Measurements from ENCODE around the gene RCC1. TPM values are rescaled to one million over a fixed set of nuclear protein-coding genes. Genes with fewer than 3 reads are reported as not detected.
"Not testable (repeated sequence)": the region's sequence is repeated elsewhere in the genome, so short reads cannot be mapped to it uniquely, and the experiment has no call there.

Gene RCC1
- total RNA-seq, 1 donor from 2014 or later = 31.9 TPM

DNA sequence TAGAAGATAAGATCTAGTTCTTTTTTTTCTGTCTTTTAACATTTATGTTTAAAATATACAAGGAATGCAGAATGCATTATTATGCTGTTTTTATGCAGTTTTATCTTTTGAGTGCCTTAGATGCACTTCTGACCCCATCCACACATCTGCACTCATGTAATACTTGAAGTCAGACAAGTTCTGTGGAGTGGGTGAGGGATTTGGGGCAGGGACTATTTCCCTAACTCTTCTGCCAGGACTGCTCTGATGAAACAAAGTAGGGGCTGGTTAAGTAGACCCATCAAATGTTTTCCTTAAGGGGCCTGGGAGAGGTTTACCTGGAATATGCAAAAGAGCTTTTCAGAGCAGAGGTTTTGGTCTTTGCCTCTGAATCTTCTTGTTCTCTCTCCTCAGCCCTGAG is 58.5 kb downstream of the RCC1 start:
- H3K27ac Mint-ChIP-seq = no peak overlapping the region
- no peaks in the 10 kb centered on the region for H3K27me3 Mint-ChIP-seq (ENCODE audit: low read depth)
- no peak overlapping the region for H3K4me3 Mint-ChIP-seq
- TF ChIP-seq, protein P1, sequence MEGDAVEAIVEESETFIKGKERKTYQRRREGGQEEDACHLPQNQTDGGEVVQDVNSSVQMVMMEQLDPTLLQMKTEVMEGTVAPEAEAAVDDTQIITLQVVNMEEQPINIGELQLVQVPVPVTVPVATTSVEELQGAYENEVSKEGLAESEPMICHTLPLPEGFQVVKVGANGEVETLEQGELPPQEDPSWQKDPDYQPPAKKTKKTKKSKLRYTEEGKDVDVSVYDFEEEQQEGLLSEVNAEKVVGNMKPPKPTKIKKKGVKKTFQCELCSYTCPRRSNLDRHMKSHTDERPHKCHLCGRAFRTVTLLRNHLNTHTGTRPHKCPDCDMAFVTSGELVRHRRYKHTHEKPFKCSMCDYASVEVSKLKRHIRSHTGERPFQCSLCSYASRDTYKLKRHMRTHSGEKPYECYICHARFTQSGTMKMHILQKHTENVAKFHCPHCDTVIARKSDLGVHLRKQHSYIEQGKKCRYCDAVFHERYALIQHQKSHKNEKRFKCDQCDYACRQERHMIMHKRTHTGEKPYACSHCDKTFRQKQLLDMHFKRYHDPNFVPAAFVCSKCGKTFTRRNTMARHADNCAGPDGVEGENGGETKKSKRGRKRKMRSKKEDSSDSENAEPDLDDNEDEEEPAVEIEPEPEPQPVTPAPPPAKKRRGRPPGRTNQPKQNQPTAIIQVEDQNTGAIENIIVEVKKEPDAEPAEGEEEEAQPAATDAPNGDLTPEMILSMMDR (IDR thresholded peaks at IDR 0.05; ENCODE audit: unreplicated experiment) = no peak
- H3K4me1 Mint-ChIP-seq = no peaks in the 10 kb centered on the region
- H3K36me3 Mint-ChIP-seq = peaks cover 40% of the 10 kb centered on the region
- DNase-seq (ENCODE audit: low spot score in 2 of 2, unreplicated experiment in 2 of 2) = no peak
- H3K9me3 Mint-ChIP-seq = no peaks in the 10 kb centered on the region

DNA sequence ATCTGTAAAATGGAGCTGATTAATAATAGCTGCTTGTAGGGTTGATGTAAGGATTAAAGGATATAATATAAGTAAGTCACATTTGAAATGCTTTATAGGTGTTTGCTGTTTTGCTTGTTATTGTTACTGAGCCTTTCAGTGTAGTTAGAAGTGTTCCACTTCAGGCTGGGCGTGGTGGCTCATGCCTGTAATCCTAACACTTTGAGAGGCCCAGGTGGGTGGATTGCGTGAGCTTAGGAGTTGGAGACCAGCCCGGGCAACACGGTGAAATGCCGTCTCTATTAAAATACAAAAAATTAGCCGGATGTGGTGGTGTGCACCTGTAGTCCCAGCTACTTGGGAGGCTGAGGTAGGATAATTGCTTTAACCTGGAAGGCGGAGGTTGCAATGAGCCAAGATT is 59.2 kb downstream of the RCC1 start:
- DNase-seq (ENCODE audit: low spot score in 2 of 2, unreplicated experiment in 2 of 2) = no peak
- Mint-ChIP-seq H3K36me3 (peaks cover 40% of the 10 kb centered on the region), H3K27me3 (ENCODE audit: low read depth) (no peaks in the 10 kb centered on the region), H3K27ac (no peak overlapping the region), H3K4me1 (no peaks in the 10 kb centered on the region), H3K9me3 (no peaks in the 10 kb centered on the region), H3K4me3 (no peak overlapping the region)
- TF ChIP-seq, protein P1 (IDR thresholded peaks at IDR 0.05; ENCODE audit: unreplicated experiment) = no peak

DNA sequence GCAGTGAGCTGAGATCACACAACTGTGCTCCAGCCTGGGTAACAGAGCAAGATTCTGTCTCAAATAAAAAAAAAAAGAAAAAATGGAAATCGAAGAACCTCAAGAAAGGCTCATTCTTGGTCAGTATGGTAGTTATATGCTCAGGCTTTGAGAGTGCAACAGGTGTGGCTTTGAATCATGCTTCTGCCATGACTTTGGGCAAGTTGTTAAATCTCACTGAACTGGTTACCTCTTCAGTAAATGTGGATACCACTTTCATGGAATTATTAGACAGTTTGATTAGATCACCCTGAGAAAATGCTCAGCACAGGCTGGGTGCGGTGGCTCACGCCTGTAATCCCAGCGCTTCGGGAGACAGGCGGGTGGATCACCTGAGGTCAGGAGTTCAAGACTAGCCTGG is 59.9 kb downstream of the RCC1 start:
- TF ChIP-seq, protein P1 (IDR thresholded peaks at IDR 0.05; ENCODE audit: unreplicated experiment) = no peak
- Mint-ChIP-seq H3K4me3 (no peak overlapping the region), H3K27me3 (ENCODE audit: low read depth) (no peaks in the 10 kb centered on the region), H3K27ac (no peak overlapping the region), H3K9me3 (no peaks in the 10 kb centered on the region), H3K36me3 (peaks cover 39% of the 10 kb centered on the region), H3K4me1 (no peaks in the 10 kb centered on the region)
- DNase-seq (ENCODE audit: low spot score in 2 of 2, unreplicated experiment in 2 of 2) = no peak

DNA sequence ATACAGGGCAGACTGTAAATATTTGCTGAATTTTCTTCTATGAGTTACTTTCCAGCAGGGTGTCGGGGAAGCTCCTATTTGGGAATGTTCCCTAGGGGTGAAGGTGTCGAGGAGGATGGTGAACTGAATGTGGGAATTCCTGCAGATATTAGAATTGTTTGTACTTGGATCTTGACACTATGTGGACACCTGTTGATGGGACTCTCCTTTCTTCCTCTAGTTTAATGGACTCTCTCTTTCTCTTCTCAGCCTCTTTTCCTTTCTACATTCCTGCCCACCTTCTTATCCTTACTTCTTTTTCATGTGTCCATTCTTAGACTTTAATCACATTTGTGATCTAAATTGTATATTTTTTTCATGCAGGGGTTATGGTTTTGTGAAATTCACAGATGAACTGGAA is 61.1 kb downstream of the RCC1 start:
- TF ChIP-seq, protein P1 (IDR thresholded peaks at IDR 0.05; ENCODE audit: unreplicated experiment) = no peak
- H3K27ac Mint-ChIP-seq = no peak overlapping the region
- H3K36me3 Mint-ChIP-seq = peaks cover 38% of the 10 kb centered on the region
- no peaks in the 10 kb centered on the region for H3K27me3 Mint-ChIP-seq (ENCODE audit: low read depth)
- no peaks in the 10 kb centered on the region for H3K4me1 Mint-ChIP-seq
- no peak for DNase-seq (ENCODE audit: low spot score in 2 of 2, unreplicated experiment in 2 of 2)
- no peaks in the 10 kb centered on the region for H3K9me3 Mint-ChIP-seq
- no peak overlapping the region for H3K4me3 Mint-ChIP-seq

DNA sequence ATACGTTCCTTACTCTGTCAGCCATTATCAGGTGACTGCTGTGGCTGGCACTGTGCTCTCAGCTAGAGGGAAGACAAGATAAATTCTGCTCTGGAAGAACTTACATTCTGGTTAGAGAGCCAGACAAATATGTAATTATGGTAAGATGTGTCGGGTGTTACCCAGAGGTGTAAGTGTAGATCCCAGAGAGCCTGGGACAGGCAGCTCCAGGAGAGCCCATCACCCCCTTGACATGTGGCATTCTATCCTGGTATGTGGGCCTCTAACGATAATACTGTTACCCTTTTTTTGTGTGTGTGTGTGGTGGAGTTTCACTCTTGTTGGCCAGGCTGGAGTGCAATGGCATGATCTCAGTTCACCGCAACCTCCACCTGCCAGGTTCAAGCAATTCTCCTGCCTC is 66.1 kb downstream of the RCC1 start:
- no peak for DNase-seq (ENCODE audit: low spot score in 2 of 2, unreplicated experiment in 2 of 2)
- H3K36me3 Mint-ChIP-seq = peaks cover 30% of the 10 kb centered on the region
- H3K27me3 Mint-ChIP-seq (ENCODE audit: low read depth) = no peaks in the 10 kb centered on the region
- no peaks in the 10 kb centered on the region for H3K4me1 Mint-ChIP-seq
- H3K27ac Mint-ChIP-seq = no peak overlapping the region
- H3K9me3 Mint-ChIP-seq = no peaks in the 10 kb centered on the region
- H3K4me3 Mint-ChIP-seq = no peak overlapping the region
- TF ChIP-seq, protein P1 (IDR thresholded peaks at IDR 0.05; ENCODE audit: unreplicated experiment) = no peak

DNA sequence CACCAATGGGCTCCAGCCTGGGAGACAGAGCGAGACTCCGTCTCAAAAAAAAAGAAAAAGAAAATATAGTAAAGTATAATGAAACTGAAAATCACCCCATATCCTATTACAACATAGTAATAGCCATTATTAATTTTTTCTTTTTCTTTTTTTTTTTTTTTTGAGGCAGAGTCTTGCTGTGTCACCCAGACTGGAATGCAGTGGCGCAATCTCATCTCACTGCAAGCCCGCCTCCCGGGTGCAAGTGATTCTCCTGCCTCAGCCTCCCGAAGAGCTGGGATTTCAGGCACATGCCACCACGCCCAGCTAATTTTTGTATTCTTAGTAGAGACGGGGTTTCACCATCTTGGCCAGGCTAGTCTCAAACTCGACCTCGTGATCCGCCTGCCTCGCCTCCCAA is 67.0 kb downstream of the RCC1 start:
- not testable (repeated sequence) for H3K4me1 Mint-ChIP-seq; H3K9me3 Mint-ChIP-seq; H3K4me3 Mint-ChIP-seq; H3K27ac Mint-ChIP-seq; H3K27me3 Mint-ChIP-seq (ENCODE audit: low read depth); DNase-seq (ENCODE audit: low spot score in 2 of 2, unreplicated experiment in 2 of 2)
- peaks cover 30% of the 10 kb centered on the region for H3K36me3 Mint-ChIP-seq

Measured in mesothelial cell of epicardium (in vitro differentiated cells).